K562 (cell line): ENCODE results near the gene NTM.

ENCODE experiments used
- CREB1 ChIP-seq, 2 experiments: sonication (generic) in 1 of 2; formaldehyde crosslinking in 1 of 2; IDR thresholded peaks; 2 replicates each; pipeline versions ENCODE4 v1.6.1 to v1.8.0; 2012 to 2022; ENCODE audit warnings: inconsistent platforms in 1 of 2, mild to moderate bottlenecking in 1 of 2, missing genetic modification reagents in 1 of 2, moderate library complexity in 1 of 2
- EZH2 ChIP-seq: IDR thresholded peaks from 2 replicates; pipeline ENCODE4 v1.6.1; 2012; ENCODE audit warnings: low read depth, mild to moderate bottlenecking, inconsistent platforms, low read length, borderline replicate concordance
- MEF2A ChIP-seq: IDR thresholded peaks from 2 replicates; pipeline ENCODE4 v1.6.1; 2011; ENCODE audit warnings: low read depth, mild to moderate bottlenecking, low read length, moderate library complexity; ENCODE audit not compliant: control insufficient read depth
- NELFE ChIP-seq: IDR thresholded peaks from 2 replicates; pipeline ENCODE4 v1.6.1; 2011; ENCODE audit warnings: mild to moderate bottlenecking; ENCODE audit not compliant: insufficient read depth, insufficient read length
- NR3C1 ChIP-seq: sonication (generic); formaldehyde crosslinking; IDR thresholded peaks from 2 replicates; pipeline ENCODE4 v1.8.1; 2022; ENCODE audit warnings: missing genetic modification reagents
- POLR2AphosphoS5 ChIP-seq: IDR thresholded peaks from 2 replicates; pipeline ENCODE4 v1.6.1; 2011; ENCODE audit warnings: mild to moderate bottlenecking, low read depth, low read length, moderate library complexity; ENCODE audit not compliant: control insufficient read depth, insufficient read depth
- RBM34 ChIP-seq: fragments of 200-400 bp; formaldehyde crosslinking; IDR thresholded peaks from 2 replicates; pipeline ENCODE4 v1.6.1; 2018; ENCODE audit warnings: low read length, borderline replicate concordance; ENCODE audit not compliant: insufficient read depth
- TAF1 ChIP-seq: IDR thresholded peaks from 2 replicates; pipeline ENCODE4 v1.6.1; 2011; ENCODE audit warnings: mild to moderate bottlenecking, low read length, moderate library complexity; ENCODE audit not compliant: insufficient read depth, control insufficient read depth, severe bottlenecking; ENCODE audit errors: extremely low read depth
- TAF9B ChIP-seq: fragments of 450-650 bp; IDR thresholded peaks from 2 replicates; pipeline ENCODE4 v1.6.1; 2018; ENCODE audit warnings: mild to moderate bottlenecking; ENCODE audit not compliant: partially characterized antibody
- ZNF274 ChIP-seq: IDR thresholded peaks from 2 replicates; pipeline ENCODE4 v1.6.1; 2011; ENCODE audit warnings: low read depth, mild to moderate bottlenecking, low read length, moderate library complexity, borderline replicate concordance
- TF ChIP-seq, protein P1 (sequence below), 3 experiments: IDR thresholded peaks in 2 of 3; conservative IDR thresholded peaks in 1 of 3; 2 replicates each; pipeline ENCODE4 v1.5.1; 2011 to 2012; ENCODE audit warnings: low read length in 3 of 3, mild to moderate bottlenecking in 3 of 3, control low read depth in 2 of 3, improper control_type of control experiment in 1 of 3, inconsistent platforms in 1 of 3, low read depth in 1 of 3, mixed read lengths in 1 of 3, moderate library complexity in 1 of 3; ENCODE audit not compliant: insufficient read depth in 2 of 3

DNA sequence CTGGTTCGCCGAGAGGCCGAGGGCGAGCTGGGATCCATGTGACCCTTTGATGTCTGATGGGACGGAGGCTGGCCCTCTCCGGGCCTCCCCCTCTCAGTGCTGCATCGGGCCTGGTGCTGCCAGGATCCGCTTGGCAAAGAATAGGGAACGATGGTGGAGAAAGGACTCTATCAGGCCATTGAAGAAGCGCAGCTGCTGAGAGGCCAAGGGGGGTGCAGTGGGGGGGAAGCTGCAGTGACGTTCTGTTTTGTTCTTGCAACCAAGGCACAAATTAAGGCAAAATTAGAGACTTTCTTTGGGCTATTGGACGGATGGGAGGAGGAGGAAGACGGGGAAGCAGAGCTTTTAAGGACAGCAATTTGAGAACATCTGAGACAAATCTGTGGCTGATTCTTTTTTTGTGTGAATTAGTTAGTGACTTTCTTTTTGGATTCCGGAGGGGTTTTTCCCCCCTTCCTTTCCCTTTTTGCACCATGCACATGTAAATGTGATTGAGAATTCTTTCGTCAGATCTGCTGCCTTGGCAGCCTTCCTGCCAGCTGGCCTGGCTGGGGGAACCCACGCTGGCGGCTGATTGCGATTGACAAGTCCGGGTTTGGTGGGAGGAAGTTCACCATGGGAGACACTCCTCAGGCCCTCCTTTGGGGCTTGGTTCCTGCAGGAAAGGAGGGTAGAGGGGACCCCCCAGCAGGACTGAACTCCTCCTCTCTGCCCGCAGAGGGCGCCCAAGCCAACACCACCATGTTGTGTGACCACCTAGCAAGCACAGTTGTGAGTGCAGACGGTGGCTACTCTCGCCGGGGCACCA is 214.6 kb downstream of the NTM start:
- no peak for TF ChIP-seq RBM34
- no peak for TF ChIP-seq TAF1
- TF ChIP-seq POLR2AphosphoS5 = no peak
- no peak for TF ChIP-seq MEF2A
- no peak for TF ChIP-seq CREB1 (IDR thresholded peaks at IDR 0.05)
- no peak for TF ChIP-seq CREB1 (CRISPR knock-in tag; IDR thresholded peaks at IDR 0.05)
- no peak for TF ChIP-seq ZNF274
- TF ChIP-seq EZH2 = no peak
- TF ChIP-seq, protein P1, sequence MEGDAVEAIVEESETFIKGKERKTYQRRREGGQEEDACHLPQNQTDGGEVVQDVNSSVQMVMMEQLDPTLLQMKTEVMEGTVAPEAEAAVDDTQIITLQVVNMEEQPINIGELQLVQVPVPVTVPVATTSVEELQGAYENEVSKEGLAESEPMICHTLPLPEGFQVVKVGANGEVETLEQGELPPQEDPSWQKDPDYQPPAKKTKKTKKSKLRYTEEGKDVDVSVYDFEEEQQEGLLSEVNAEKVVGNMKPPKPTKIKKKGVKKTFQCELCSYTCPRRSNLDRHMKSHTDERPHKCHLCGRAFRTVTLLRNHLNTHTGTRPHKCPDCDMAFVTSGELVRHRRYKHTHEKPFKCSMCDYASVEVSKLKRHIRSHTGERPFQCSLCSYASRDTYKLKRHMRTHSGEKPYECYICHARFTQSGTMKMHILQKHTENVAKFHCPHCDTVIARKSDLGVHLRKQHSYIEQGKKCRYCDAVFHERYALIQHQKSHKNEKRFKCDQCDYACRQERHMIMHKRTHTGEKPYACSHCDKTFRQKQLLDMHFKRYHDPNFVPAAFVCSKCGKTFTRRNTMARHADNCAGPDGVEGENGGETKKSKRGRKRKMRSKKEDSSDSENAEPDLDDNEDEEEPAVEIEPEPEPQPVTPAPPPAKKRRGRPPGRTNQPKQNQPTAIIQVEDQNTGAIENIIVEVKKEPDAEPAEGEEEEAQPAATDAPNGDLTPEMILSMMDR (IDR thresholded peaks at IDR 0.05 in 2 of 3, conservative IDR thresholded peaks at IDR 0.05 in 1 of 3; ENCODE audit: insufficient read depth in 2 of 3, low read depth in 1 of 3, low read length in 3 of 3) = peak; percentile 26 to 32 (median 26); a peak in 3 of 6 replicates
- no peak for TF ChIP-seq NELFE
- TF ChIP-seq NR3C1 (CRISPR knock-in tag) = no peak
- no peak for TF ChIP-seq TAF9B
